IMR-90 (cell line): Measurements from ENCODE around the gene SEC16A. TPM values are rescaled to one million over a fixed set of nuclear protein-coding genes. Genes with fewer than 3 reads are reported as not detected.

ENCODE experiments used
- ATAC-seq: fragments of 200-7000 bp; cut with Tn5 transposase; 2 replicates; pipeline ENCODE4 v1.9.1; 2020; ENCODE audit warnings: low read depth, mild to moderate bottlenecking, moderate library complexity
- BruUV-seq: library from RNA; stranded (reverse); fragments of 400-500 nt; replicated peaks from 2 replicates; lab custom pipeline; 2021; lab: Mats Ljungman, UMichigan
- CTCF ChIA-PET: fragments of 300-600 bp; formaldehyde crosslinking; extraction: SDS; loops from one replicate; lab custom pipeline; 2021; ENCODE audit warnings: antibody characterized with exemption; lab: Yijun Ruan, JAX
- POLR2A ChIA-PET: fragments of 300-600 bp; sonication (Branson Sonifier 250); formaldehyde crosslinking; loops from one replicate; lab custom pipeline; 2022; ENCODE audit warnings: antibody characterized with exemption; ENCODE audit not compliant: unreplicated experiment; lab: Charles Lee
- DNase-seq: peaks from one replicate; pipeline ENCODE4 v3.0.0; 2013
- H2AFZ ChIP-seq: replicated peaks from 2 replicates; pipeline ENCODE3; 2013; ENCODE audit warnings: low read length, mild to moderate bottlenecking; ENCODE audit not compliant: poor library complexity
- H2AK5ac ChIP-seq: 2 replicates; pipeline ENCODE4 v1.6.1; 2013; ENCODE audit warnings: low read depth, low read length, inconsistent platforms
- H2AK9ac ChIP-seq: replicated peaks from 2 replicates; pipeline ENCODE3; 2013; ENCODE audit warnings: mild to moderate bottlenecking, low read depth, low read length, moderate library complexity; ENCODE audit not compliant: poor library complexity
- H2BK120ac ChIP-seq: 2 replicates; pipeline ENCODE4 v1.6.1; 2013; ENCODE audit warnings: low read depth, low read length, inconsistent platforms
- H2BK15ac ChIP-seq: 3 replicates; pipeline ENCODE4 v1.6.1; 2013; ENCODE audit warnings: low read depth, low read length, inconsistent platforms
- H2BK20ac ChIP-seq: 2 replicates; pipeline ENCODE4 v1.6.1; 2013; ENCODE audit warnings: low read depth, mild to moderate bottlenecking, inconsistent platforms, low read length, moderate library complexity
- H2BK5ac ChIP-seq: 2 replicates; pipeline ENCODE4 v1.6.1; 2013; ENCODE audit warnings: mild to moderate bottlenecking, low read depth, low read length, inconsistent platforms; ENCODE audit not compliant: poor library complexity, severe bottlenecking
- H3K14ac ChIP-seq: replicated peaks from 2 replicates; pipeline ENCODE4 v1.6.1; 2013; ENCODE audit warnings: low read depth, low read length, inconsistent platforms
- H3K18ac ChIP-seq: 2 replicates; pipeline ENCODE4 v1.6.1; 2013; ENCODE audit warnings: low read depth, low read length, control low read depth
- H3K23ac ChIP-seq: 2 replicates; pipeline ENCODE4 v1.6.1; 2013; ENCODE audit warnings: low read depth, low read length, inconsistent platforms
- H3K27ac ChIP-seq: 2 replicates; pipeline ENCODE4 v1.5.1; 2013; ENCODE audit warnings: mild to moderate bottlenecking, control low read depth, low read length; ENCODE audit not compliant: insufficient read depth
- H3K27me3 ChIP-seq: 2 replicates; pipeline ENCODE4 v1.6.1; 2013; ENCODE audit warnings: low read length; ENCODE audit not compliant: control insufficient read depth, insufficient read depth
- H3K36me3 ChIP-seq: 2 replicates; pipeline ENCODE4 v1.6.1; 2013; ENCODE audit warnings: low read length, mixed read lengths; ENCODE audit not compliant: control insufficient read depth, insufficient read depth
- H3K4ac ChIP-seq: 2 replicates; pipeline ENCODE4 v1.6.1; 2013; ENCODE audit warnings: low read depth, low read length, inconsistent platforms
- H3K4me1 ChIP-seq: 2 replicates; pipeline ENCODE4 v1.6.1; 2013; ENCODE audit warnings: low read length, mixed read lengths; ENCODE audit not compliant: control insufficient read depth, insufficient read depth
- H3K4me2 ChIP-seq: 2 replicates; pipeline ENCODE4 v1.6.1; 2013; ENCODE audit warnings: low read depth, mild to moderate bottlenecking, control low read depth, low read length, moderate library complexity
- H3K4me3 ChIP-seq: 2 replicates; pipeline ENCODE4 v1.5.1; 2013; ENCODE audit warnings: low read depth, mild to moderate bottlenecking, control low read depth, low read length, moderate library complexity; ENCODE audit not compliant: insufficient read depth
- H3K56ac ChIP-seq: 2 replicates; pipeline ENCODE4 v1.6.1; 2013; ENCODE audit warnings: low read length, inconsistent platforms; ENCODE audit not compliant: insufficient read depth; ENCODE audit errors: extremely low read depth
- H3K79me1 ChIP-seq, 2 experiments: 2 replicates each; pipeline ENCODE4 v1.6.1; 2013; ENCODE audit warnings: low read length in 2 of 2, inconsistent platforms in 1 of 2, low read depth in 1 of 2
- H3K9ac ChIP-seq: 2 replicates; pipeline ENCODE4 v1.6.1; 2013; ENCODE audit warnings: low read depth, low read length, control low read depth
- H3K9me1 ChIP-seq: 2 replicates; pipeline ENCODE4 v1.6.1; 2013; ENCODE audit warnings: low read length, inconsistent platforms; ENCODE audit not compliant: insufficient read depth
- H3K9me3 ChIP-seq: 2 replicates; pipeline ENCODE4 v1.6.1; 2013; ENCODE audit warnings: low read length; ENCODE audit not compliant: control insufficient read depth, insufficient read depth
- H4K20me1 ChIP-seq: 2 replicates; pipeline ENCODE4 v1.6.1; 2013; ENCODE audit warnings: low read length, inconsistent platforms; ENCODE audit not compliant: insufficient read depth
- H4K5ac ChIP-seq: 2 replicates; pipeline ENCODE4 v1.6.1; 2013; ENCODE audit warnings: mild to moderate bottlenecking, low read depth, low read length, control low read depth
- H4K8ac ChIP-seq, 2 experiments: 2 replicates each; pipeline ENCODE4 v1.6.1; 2013; ENCODE audit warnings: low read depth in 2 of 2, low read length in 2 of 2, control low read depth in 1 of 2, inconsistent platforms in 1 of 2
- H4K91ac ChIP-seq: 2 replicates; pipeline ENCODE4 v1.6.1; 2013; ENCODE audit warnings: low read depth, low read length, inconsistent platforms; ENCODE audit not compliant: insufficient read depth
- ELK1 ChIP-seq: fragments of 150-350 bp; IDR thresholded peaks from 2 replicates; pipeline ENCODE4 v1.6.1; 2016; ENCODE audit warnings: low read depth, mild to moderate bottlenecking, low read length, moderate library complexity, borderline replicate concordance
- MAZ ChIP-seq: IDR thresholded peaks from 2 replicates; pipeline ENCODE4 v1.6.1; 2012; ENCODE audit warnings: low read depth, mild to moderate bottlenecking, low read length, improper control_type of control experiment, moderate library complexity, borderline replicate concordance
- MXI1 ChIP-seq: IDR thresholded peaks from 2 replicates; pipeline ENCODE4 v1.6.1; 2012; ENCODE audit warnings: low read depth, mild to moderate bottlenecking, low read length, moderate library complexity, borderline replicate concordance
- RCOR1 ChIP-seq: IDR thresholded peaks from 2 replicates; pipeline ENCODE4 v1.6.1; 2012; ENCODE audit warnings: mild to moderate bottlenecking, low read length, improper control_type of control experiment; ENCODE audit not compliant: insufficient replicate concordance
- RFX5 ChIP-seq: IDR thresholded peaks from 2 replicates; pipeline ENCODE4 v1.8.0; 2012; ENCODE audit warnings: low read depth, mild to moderate bottlenecking, low read length, moderate library complexity
- WGBS, 2 experiments: methylation state at CpG; one replicate each; pipeline versions ENCODE4 v1.1.5 to v1.1.7; 2013; ENCODE audit warnings: missing lambda C conversion rate in 2 of 2; ENCODE audit not compliant: insufficient read length in 1 of 2; ENCODE audit errors: extremely low coverage in 2 of 2; 5-methylcytosine and 5-hydroxymethylcytosine counted together
- dilution Hi-C: fragments of 300-500 bp; cut with HindIII; formaldehyde crosslinking; loops from one replicate; pipeline ENCODE4 v1.14.3; 2018; ENCODE audit warnings: low sequenced_read_pairs; ENCODE audit not compliant: unreplicated experiment
- in situ Hi-C: fragments of 300-500 bp; cut with MboI; formaldehyde crosslinking; loops from 3 replicates; pipeline ENCODE4 v1.14.3; 2019; ENCODE audit warnings: low sequenced_read_pairs, inconsistent platforms, mixed read lengths
- intact Hi-C: fragments of 100-400 bp; cut with micrococcal nuclease; formaldehyde crosslinking; loops from 2 replicates; pipeline ENCODE4 v1.10.0; 2022
- polyA plus RNA-seq, 3 experiments: library from polyadenylated mRNA; depleted of rRNA; stranded (reverse); fragments of >200 nt; gene quantifications; 2 replicates each; pipeline ENCODE4 v1.2.3, GENCODE V29; 2012; ENCODE audit warnings: low replicate concordance in 1 of 3
- total RNA-seq: library from RNA; depleted of rRNA; stranded (reverse); fragments of >200 nt; gene quantifications from 2 replicates; pipeline ENCODE4 v1.2.3, GENCODE V29; 2012

SEC16A gene
- total and polyA plus RNA-seq, 2 of the 4 experiments (the other 2 are of a cell fraction), result 12.2 to 48.1 TPM

- Histone ChIP-seq H2BK120ac (no peak overlapping the region), H2BK15ac (no peak overlapping the region), H4K91ac (no peak overlapping the region), H3K36me3 (peaks cover 46% of the 10 kb centered on the region), H3K4ac (no peak overlapping the region), H3K9ac (no peak overlapping the region), H3K14ac (no peak overlapping the region), H2BK5ac (no peak overlapping the region), H3K18ac (no peak overlapping the region), H3K23ac (no peak overlapping the region), H4K8ac (no peak overlapping the region), H3K9me1 (peaks cover 3% of the 10 kb centered on the region; the same call in 1 of the 2 replicates), H3K27ac (no peak overlapping the region), H3K4me1 (no peaks in the 10 kb centered on the region), H3K4me2 (no peak overlapping the region), H2AK5ac (no peak overlapping the region), H3K27me3 (no peaks in the 10 kb centered on the region), H3K4me3 (no peak overlapping the region), H2AFZ (no peak overlapping the region), H4K5ac (no peak overlapping the region), H2AK9ac (no peak overlapping the region), H3K56ac (no peak overlapping the region), H3K9me3 (no peaks in the 10 kb centered on the region), H4K20me1 (peaks cover 38% of the 10 kb centered on the region), H2BK20ac (no peak overlapping the region), H3K79me1 (peaks cover 6 to 43% of the 10 kb centered on the region in 2 experiments)
- intact Hi-C loops (no loop called here), in situ Hi-C loops (no loop called here), dilution Hi-C loops (no loop called here)
- TF ChIP-seq RCOR1, result no peak
- no peak for TF ChIP-seq MAZ
- no peak for TF ChIP-seq RFX5
- TF ChIP-seq MXI1, result no peak
- no peak for TF ChIP-seq ELK1
- ChIA-PET POLR2A (no interaction called here), CTCF (no interaction called here)
- 100% methylated on average over 12 of the region's 36 CpGs; no CpG with 5 or more reads in 1 of the 2 experiments for WGBS, 2 experiments
- ATAC-seq, result no peak
- BruUV-seq, result no TSS peak
- no peak for DNase-seq
Measured at GRCh38 chr9:136431782-136432350, 51.0 kb downstream of the SEC16A start.
